ENCODE data around the gene RAB43. TPM values are rescaled to one million over a fixed set of nuclear protein-coding genes. Genes with fewer than 3 reads are reported as not detected.
"Not testable (repeated sequence)": the region's sequence is repeated elsewhere in the genome, so short reads cannot be mapped to it uniquely, and the experiment has no call there.

Gene RAB43
- polyA plus RNA-seq, 2 donors = 3.6 to 6.5 TPM

DNA sequence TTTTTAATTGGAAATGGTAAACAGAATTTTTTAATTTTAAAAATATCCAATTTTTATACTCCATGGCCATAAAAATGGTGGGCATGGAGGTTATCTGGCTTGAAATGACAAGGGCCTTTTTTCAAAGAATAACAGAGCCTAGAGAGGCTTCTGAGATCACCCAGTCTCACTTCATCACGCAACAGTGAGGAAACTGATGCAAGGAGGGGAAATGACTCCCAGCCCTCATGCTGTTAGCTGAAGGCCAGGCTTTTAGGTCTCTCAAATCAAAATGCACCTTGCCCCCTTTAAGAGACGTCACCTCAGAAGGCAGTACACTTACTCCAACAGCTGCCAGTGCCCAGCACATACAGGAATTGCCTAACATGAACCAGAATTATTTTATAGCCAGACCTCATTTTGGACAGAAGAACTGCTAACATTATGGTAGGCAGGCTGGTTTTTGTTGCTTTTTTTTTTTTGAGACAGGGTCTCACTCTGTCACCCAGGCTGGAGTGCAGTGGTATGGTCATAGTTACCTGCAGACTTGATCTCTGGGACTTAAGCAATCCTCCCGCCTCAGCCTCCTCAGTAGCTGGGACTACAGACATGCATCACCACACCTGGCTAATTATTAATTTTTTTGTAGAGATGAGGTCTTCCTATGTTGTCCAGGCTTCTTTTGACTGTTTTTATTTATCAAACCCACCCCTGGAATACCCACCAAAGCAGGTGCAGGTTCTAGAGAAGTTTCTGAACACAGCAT is 9.1 kb downstream of the RAB43 start:
- WGBS, 2 donors = 82 to 94% methylated on average over 3 of the region's 3 CpGs
- Histone ChIP-seq H3K27ac (ENCODE audit: low read depth in 2 of 2, low read length in 1 of 2) (no peak overlapping the region), H3K9me3 (ENCODE audit: control insufficient read depth in 2 of 2, insufficient read depth in 1 of 2, low read depth in 1 of 2, low read length in 1 of 2) (no peaks in the 10 kb centered on the region), H3K4me3 (ENCODE audit: low read depth in 1 of 2, low read length in 2 of 2) (no peak overlapping the region), H3K4me1 (ENCODE audit: control insufficient read depth in 2 of 2, insufficient read depth in 2 of 2, low read length in 1 of 2) (no peaks in the 10 kb centered on the region), H3K27me3 (ENCODE audit: control insufficient read depth in 1 of 2, insufficient read depth in 2 of 2, low read length in 2 of 2) (no peaks in the 10 kb centered on the region), H3K36me3 (ENCODE audit: control insufficient read depth in 2 of 2, insufficient read depth in 2 of 2, low read length in 1 of 2) (peaks cover 0 to 2% of the 10 kb centered on the region in 2 donors)

DNA sequence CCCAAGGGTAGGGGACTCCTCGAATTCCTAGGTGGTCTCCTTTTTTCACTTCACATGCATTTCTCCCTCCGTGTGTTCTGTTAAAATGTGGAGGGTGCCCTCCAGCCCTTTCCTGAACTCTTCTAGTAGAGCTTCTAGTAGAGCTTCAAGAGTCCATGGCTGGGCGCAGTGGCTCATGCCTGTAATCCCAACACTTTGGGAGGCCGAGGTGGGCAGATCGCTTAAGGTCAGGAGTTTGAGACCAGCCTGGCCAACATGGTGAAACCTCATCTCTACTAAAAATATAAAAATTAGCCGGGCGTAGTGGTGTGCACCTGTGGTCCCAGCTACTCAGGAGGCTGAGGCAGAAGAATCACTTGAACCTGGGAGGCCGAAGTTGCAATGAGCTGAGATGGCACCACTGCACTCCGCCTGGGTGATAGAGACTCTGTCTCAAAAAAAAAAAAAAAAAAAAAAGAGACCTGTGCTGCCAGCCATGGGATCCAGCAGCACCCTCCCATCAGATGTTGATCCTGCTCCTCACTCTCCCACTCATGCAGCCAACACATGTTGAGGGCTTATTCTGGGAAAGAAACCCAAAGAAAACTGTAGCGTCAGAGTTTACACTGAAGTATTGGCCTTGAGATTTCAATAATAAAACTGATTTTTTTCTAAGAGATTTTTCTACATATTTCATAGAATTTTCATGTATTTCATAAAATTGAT is 10.4 kb downstream of the RAB43 start:
- H3K9me3 ChIP-seq (ENCODE audit: control insufficient read depth in 2 of 2, insufficient read depth in 1 of 2, low read depth in 1 of 2, low read length in 1 of 2) = not testable (repeated sequence)
- WGBS, 2 donors = 95 to 96% methylated on average over 10 of the region's 10 CpGs

DNA sequence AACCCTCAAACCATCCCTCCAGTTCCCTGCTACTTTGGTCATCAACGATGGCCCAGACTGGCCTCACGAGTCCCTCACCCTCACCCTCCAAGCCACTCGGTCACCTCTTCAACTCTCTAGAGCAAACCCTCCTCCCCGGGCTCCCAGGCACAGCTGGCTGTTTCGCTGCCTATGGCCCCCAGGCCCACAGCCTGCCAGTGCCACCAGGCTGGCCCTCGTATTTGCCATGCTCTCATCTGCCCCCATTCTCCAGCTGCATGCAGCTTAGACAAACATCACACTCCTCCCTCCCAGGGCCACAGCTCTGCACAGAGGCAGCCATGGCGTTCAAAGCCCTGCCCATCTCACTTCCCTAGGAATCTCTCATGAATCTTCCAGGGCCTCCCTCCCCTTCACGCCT is 13.8 kb downstream of the RAB43 start:
- Histone ChIP-seq H3K4me1 (ENCODE audit: control insufficient read depth in 2 of 2, insufficient read depth in 2 of 2, low read length in 1 of 2) (no peaks in the 10 kb centered on the region), H3K27me3 (ENCODE audit: control insufficient read depth in 1 of 2, insufficient read depth in 2 of 2, low read length in 2 of 2) (no peaks in the 10 kb centered on the region), H3K27ac (ENCODE audit: low read depth in 2 of 2, low read length in 1 of 2) (no peak overlapping the region), H3K4me3 (ENCODE audit: low read depth in 1 of 2, low read length in 2 of 2) (no peak overlapping the region), H3K36me3 (ENCODE audit: control insufficient read depth in 2 of 2, insufficient read depth in 2 of 2, low read length in 1 of 2) (peaks cover 0 to 8% of the 10 kb centered on the region in 2 donors), H3K9me3 (ENCODE audit: control insufficient read depth in 2 of 2, insufficient read depth in 1 of 2, low read depth in 1 of 2, low read length in 1 of 2) (no peaks in the 10 kb centered on the region)
- 85 to 93% methylated on average over 8 of the region's 8 CpGs for WGBS, 2 donors

More for the DNA sequence above, 10.4 kb downstream of the RAB43 start:
- not testable (repeated sequence) for H3K4me3 ChIP-seq (ENCODE audit: low read depth in 1 of 2, low read length in 2 of 2); H3K4me1 ChIP-seq (ENCODE audit: control insufficient read depth in 2 of 2, insufficient read depth in 2 of 2, low read length in 1 of 2); H3K27me3 ChIP-seq (ENCODE audit: control insufficient read depth in 1 of 2, insufficient read depth in 2 of 2, low read length in 2 of 2); H3K27ac ChIP-seq (ENCODE audit: low read depth in 2 of 2, low read length in 1 of 2); H3K36me3 ChIP-seq (ENCODE audit: control insufficient read depth in 2 of 2, insufficient read depth in 2 of 2, low read length in 1 of 2)

DNA sequence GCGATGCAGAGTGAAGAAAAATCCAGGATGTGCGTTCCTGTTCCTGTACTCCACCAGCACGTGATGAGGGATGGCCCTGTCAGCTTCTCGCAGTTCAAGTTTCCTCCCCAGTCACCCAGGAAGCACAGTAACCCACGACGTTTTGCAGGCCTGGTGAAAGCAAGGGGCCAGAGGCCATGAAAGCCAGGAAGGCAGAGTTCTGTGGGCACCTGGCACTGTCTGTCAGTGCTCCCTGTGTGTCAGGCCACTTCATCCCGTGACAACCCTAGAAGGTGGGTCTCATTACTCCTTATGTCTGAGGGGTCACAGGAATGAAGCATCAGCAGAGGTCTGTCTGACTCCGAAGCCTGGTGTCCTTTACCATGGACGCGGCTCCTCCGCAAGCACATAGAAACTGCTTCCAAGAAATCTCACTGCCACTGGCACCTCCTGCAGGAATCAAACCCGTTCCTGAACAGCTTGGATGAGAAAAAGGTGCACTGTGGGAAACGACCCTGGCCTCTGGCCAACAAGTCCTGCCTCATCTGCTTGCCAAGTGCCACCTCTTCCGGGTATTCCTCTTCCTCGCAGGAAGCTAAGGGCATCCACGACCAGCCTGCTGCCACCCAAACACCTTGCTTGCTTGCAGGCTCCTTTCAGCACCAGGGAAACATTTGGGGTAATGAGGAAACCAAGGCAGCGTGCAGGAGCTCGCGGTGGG is 14.6 kb downstream of the RAB43 start:
- 64 to 76% methylated on average over 19 of the region's 19 CpGs for WGBS, 2 donors
- Histone ChIP-seq H3K4me3 (ENCODE audit: low read depth in 1 of 2, low read length in 2 of 2) (no peak overlapping the region), H3K9me3 (ENCODE audit: control insufficient read depth in 2 of 2, insufficient read depth in 1 of 2, low read depth in 1 of 2, low read length in 1 of 2) (no peaks in the 10 kb centered on the region), H3K27ac (ENCODE audit: low read depth in 2 of 2, low read length in 1 of 2) (no peak overlapping the region), H3K27me3 (ENCODE audit: control insufficient read depth in 1 of 2, insufficient read depth in 2 of 2, low read length in 2 of 2) (no peaks in the 10 kb centered on the region), H3K36me3 (ENCODE audit: control insufficient read depth in 2 of 2, insufficient read depth in 2 of 2, low read length in 1 of 2) (peaks cover 0 to 6% of the 10 kb centered on the region in 2 donors), H3K4me1 (ENCODE audit: control insufficient read depth in 2 of 2, insufficient read depth in 2 of 2, low read length in 1 of 2) (no peaks in the 10 kb centered on the region)

DNA sequence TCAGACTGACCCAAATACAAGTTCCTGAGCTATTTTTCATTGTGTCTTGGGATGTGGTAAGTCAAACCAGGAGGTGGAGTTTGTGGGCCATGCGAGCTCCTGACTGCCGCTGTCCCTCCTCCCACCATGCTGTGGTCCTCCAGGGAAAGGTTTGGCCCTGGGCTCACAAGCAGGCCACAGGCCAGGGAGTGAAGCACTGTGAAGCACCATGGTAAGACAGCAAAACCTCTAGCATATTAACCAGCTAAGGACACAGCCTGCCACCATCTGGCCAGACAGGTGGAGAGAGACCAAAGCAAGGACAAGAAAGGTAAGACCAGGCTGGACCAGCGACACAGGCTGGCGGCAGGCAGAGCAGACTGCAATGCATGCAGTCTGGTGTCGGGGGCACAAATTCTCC is 15.3 kb downstream of the RAB43 start:
- H3K36me3 ChIP-seq (ENCODE audit: control insufficient read depth in 2 of 2, insufficient read depth in 2 of 2, low read length in 1 of 2) = peaks cover 0 to 6% of the 10 kb centered on the region in 2 donors
- H3K27me3 ChIP-seq (ENCODE audit: control insufficient read depth in 1 of 2, insufficient read depth in 2 of 2, low read length in 2 of 2) = no peaks in the 10 kb centered on the region
- H3K27ac ChIP-seq (ENCODE audit: low read depth in 2 of 2, low read length in 1 of 2) = no peak overlapping the region
- H3K4me3 ChIP-seq (ENCODE audit: low read depth in 1 of 2, low read length in 2 of 2) = no peak overlapping the region
- no peaks in the 10 kb centered on the region for H3K4me1 ChIP-seq (ENCODE audit: control insufficient read depth in 2 of 2, insufficient read depth in 2 of 2, low read length in 1 of 2)
- H3K9me3 ChIP-seq (ENCODE audit: control insufficient read depth in 2 of 2, insufficient read depth in 1 of 2, low read depth in 1 of 2, low read length in 1 of 2) = no peaks in the 10 kb centered on the region
- 87 to 90% methylated on average over 5 of the region's 5 CpGs for WGBS, 2 donors

DNA sequence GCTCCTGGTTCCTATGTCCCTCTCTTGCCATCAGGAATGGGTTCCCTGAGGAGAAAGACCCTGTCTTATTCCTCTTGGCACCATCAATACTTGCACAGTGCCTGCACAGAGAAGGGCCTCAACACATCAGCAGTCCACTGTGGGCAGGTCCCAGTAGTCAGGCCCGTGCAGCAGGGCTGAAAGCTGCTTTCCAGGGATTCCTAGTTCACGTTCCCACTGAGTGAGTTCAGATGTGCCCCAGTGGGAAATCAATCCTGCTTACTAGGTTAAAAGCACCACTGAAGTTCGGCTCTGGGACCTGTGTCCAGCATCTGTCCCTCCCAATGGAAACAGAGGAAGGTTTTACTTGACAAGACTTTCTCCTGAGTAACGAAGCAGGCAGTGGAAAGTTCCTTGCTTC is 15.7 kb downstream of the RAB43 start:
- H3K36me3 ChIP-seq (ENCODE audit: control insufficient read depth in 2 of 2, insufficient read depth in 2 of 2, low read length in 1 of 2) = peaks cover 0 to 6% of the 10 kb centered on the region in 2 donors
- no peaks in the 10 kb centered on the region for H3K9me3 ChIP-seq (ENCODE audit: control insufficient read depth in 2 of 2, insufficient read depth in 1 of 2, low read depth in 1 of 2, low read length in 1 of 2)
- 83 to 84% methylated on average over 4 of the region's 4 CpGs for WGBS, 2 donors
- H3K27ac ChIP-seq (ENCODE audit: low read depth in 2 of 2, low read length in 1 of 2) = no peak overlapping the region
- no peaks in the 10 kb centered on the region for H3K27me3 ChIP-seq (ENCODE audit: control insufficient read depth in 1 of 2, insufficient read depth in 2 of 2, low read length in 2 of 2)
- H3K4me3 ChIP-seq (ENCODE audit: low read depth in 1 of 2, low read length in 2 of 2) = no peak overlapping the region
- no peaks in the 10 kb centered on the region for H3K4me1 ChIP-seq (ENCODE audit: control insufficient read depth in 2 of 2, insufficient read depth in 2 of 2, low read length in 1 of 2)

DNA sequence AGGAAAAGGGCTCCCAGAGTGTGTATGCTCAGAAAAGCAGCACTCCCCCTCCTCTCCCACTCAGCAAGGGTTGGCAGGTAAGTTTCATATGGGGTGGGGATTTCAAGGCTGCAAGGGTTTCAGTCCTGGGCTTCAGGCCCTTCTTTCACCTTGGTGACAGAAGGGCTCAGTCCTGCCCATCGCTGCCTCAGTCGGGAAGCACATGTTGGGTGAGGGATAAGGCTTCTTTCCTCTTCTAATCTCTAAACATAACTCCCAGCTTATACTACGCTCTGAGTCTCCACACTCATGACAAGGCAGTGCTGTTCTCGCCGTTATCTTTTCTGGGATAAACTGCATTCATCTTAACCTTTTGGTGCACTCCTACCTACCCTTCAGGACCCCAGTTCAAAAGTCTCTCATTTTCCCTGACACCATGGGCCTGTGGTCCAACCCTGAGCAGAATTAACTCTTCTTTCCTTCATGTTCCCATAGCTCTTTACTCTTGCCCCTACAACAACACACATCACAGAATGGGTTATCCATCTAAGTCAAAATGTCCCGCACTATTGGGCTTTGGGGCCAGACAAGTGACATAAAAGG is 17.0 kb downstream of the RAB43 start:
- peaks cover 0 to 6% of the 10 kb centered on the region in 2 donors for H3K36me3 ChIP-seq (ENCODE audit: control insufficient read depth in 2 of 2, insufficient read depth in 2 of 2, low read length in 1 of 2)
- H3K27ac ChIP-seq (ENCODE audit: low read depth in 2 of 2, low read length in 1 of 2) = no peak overlapping the region
- 93% methylated on average over 6 of the region's 6 CpGs for WGBS, 2 donors
- no peaks in the 10 kb centered on the region for H3K9me3 ChIP-seq (ENCODE audit: control insufficient read depth in 2 of 2, insufficient read depth in 1 of 2, low read depth in 1 of 2, low read length in 1 of 2)
- H3K4me3 ChIP-seq (ENCODE audit: low read depth in 1 of 2, low read length in 2 of 2) = no peak overlapping the region
- no peaks in the 10 kb centered on the region for H3K4me1 ChIP-seq (ENCODE audit: control insufficient read depth in 2 of 2, insufficient read depth in 2 of 2, low read length in 1 of 2)
- no peaks in the 10 kb centered on the region for H3K27me3 ChIP-seq (ENCODE audit: control insufficient read depth in 1 of 2, insufficient read depth in 2 of 2, low read length in 2 of 2)

DNA sequence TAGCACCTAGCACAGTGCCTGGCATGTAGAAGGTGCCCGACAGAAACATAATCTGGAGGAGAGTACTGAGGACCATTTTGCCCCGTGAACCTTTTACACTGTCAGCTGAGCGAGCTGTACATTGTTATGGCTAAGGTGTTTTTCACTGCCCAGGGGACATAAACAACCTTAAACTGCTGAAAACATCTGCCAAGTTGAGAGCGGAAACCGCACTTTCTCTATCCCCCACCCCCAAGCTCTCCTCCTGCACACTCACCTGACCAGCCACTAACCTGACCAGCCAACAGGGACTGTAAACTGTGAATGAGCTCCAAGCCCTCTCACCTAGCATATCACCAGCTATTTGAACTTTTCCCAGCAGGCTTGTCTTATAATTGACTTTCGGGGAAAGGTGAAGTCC is 17.6 kb downstream of the RAB43 start:
- Histone ChIP-seq H3K27ac (ENCODE audit: low read depth in 2 of 2, low read length in 1 of 2) (no peak overlapping the region), H3K4me1 (ENCODE audit: control insufficient read depth in 2 of 2, insufficient read depth in 2 of 2, low read length in 1 of 2) (no peaks in the 10 kb centered on the region), H3K36me3 (ENCODE audit: control insufficient read depth in 2 of 2, insufficient read depth in 2 of 2, low read length in 1 of 2) (peaks cover 0 to 6% of the 10 kb centered on the region in 2 donors), H3K27me3 (ENCODE audit: control insufficient read depth in 1 of 2, insufficient read depth in 2 of 2, low read length in 2 of 2) (no peaks in the 10 kb centered on the region), H3K4me3 (ENCODE audit: low read depth in 1 of 2, low read length in 2 of 2) (no peak overlapping the region), H3K9me3 (ENCODE audit: control insufficient read depth in 2 of 2, insufficient read depth in 1 of 2, low read depth in 1 of 2, low read length in 1 of 2) (no peaks in the 10 kb centered on the region)
- WGBS, 2 donors = 92 to 97% methylated on average over 6 of the region's 6 CpGs

DNA sequence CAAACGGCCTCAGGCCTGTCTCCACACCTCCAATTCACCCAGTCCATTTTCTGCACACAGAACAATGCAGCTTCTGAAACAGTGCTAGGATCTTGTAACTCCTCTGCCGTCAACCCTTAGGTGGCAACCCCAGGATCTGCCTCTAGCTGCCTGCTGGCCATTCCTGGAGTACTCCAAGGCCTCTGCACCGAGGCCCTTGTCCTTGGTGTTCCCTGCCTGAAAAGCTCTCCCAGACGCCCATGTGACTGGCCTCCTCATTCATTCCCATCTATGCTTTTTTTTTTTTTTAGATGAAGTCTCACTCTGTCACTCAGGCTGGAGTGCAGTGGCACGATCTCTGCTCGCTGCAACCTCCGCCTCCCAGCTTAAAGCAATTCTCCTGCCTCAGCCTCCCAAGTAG is 18.3 kb downstream of the RAB43 start:
- H3K27ac ChIP-seq (ENCODE audit: low read depth in 2 of 2, low read length in 1 of 2) = no peak overlapping the region
- no peaks in the 10 kb centered on the region for H3K27me3 ChIP-seq (ENCODE audit: control insufficient read depth in 1 of 2, insufficient read depth in 2 of 2, low read length in 2 of 2)
- no peaks in the 10 kb centered on the region for H3K9me3 ChIP-seq (ENCODE audit: control insufficient read depth in 2 of 2, insufficient read depth in 1 of 2, low read depth in 1 of 2, low read length in 1 of 2)
- H3K36me3 ChIP-seq (ENCODE audit: control insufficient read depth in 2 of 2, insufficient read depth in 2 of 2, low read length in 1 of 2) = peaks cover 0 to 6% of the 10 kb centered on the region in 2 donors
- no peak overlapping the region for H3K4me3 ChIP-seq (ENCODE audit: low read depth in 1 of 2, low read length in 2 of 2)
- WGBS, 2 donors = 85 to 88% methylated on average over 7 of the region's 7 CpGs
- H3K4me1 ChIP-seq (ENCODE audit: control insufficient read depth in 2 of 2, insufficient read depth in 2 of 2, low read length in 1 of 2) = no peaks in the 10 kb centered on the region

All from esophagus (tissue), 2 donors.